HEK293 (cell line): Measurements from ENCODE around the gene GRID2.

ENCODE experiments used
- CTCF ChIA-PET: fragments of 350-600 bp; formaldehyde crosslinking; extraction: SDS; loops from one replicate; lab custom pipeline; 2021; ENCODE audit warnings: antibody characterized with exemption; lab: Yijun Ruan, JAX
- POLR2A ChIA-PET: fragments of 300-600 bp; formaldehyde crosslinking; extraction: SDS; loops from one replicate; lab custom pipeline; 2020; ENCODE audit warnings: antibody characterized with exemption, inconsistent platforms; lab: Yijun Ruan, JAX
- H3K27ac ChIP-seq: fragments of 200-500 bp; sonication (Bioruptor generic); 2 replicates; pipeline ENCODE4 v1.5.1; 2014; ENCODE audit warnings: low read depth, low read length, control low read depth, inconsistent platforms; ENCODE audit errors: extremely low read depth
- H3K36me3 ChIP-seq, 2 experiments: fragments of 200-500 bp in 1 of 2; sonication (Bioruptor generic) in 1 of 2; 1 replicate in 1 of 2; 2 replicates in 1 of 2; pipeline ENCODE4 v1.5.1; 2014 to 2017; ENCODE audit warnings: inconsistent platforms in 2 of 2, low read length in 2 of 2; ENCODE audit not compliant: control insufficient read depth in 2 of 2, insufficient read depth in 1 of 2
- H3K4me1 ChIP-seq: fragments of 200-500 bp; sonication (Bioruptor generic); 2 replicates; pipeline ENCODE4 v1.5.1; 2014; ENCODE audit warnings: mild to moderate bottlenecking, low read length, inconsistent platforms; ENCODE audit not compliant: control insufficient read depth, insufficient read depth
- H3K4me3 ChIP-seq: 2 replicates; pipeline ENCODE4 v1.5.1; 2011; ENCODE audit warnings: low read depth, mild to moderate bottlenecking, control low read depth, low read length, moderate library complexity
- H3K9me3 ChIP-seq: fragments of 200-500 bp; sonication (Bioruptor generic); 2 replicates; pipeline ENCODE4 v1.5.1; 2014; ENCODE audit warnings: low read depth, low read length, inconsistent platforms; ENCODE audit not compliant: control insufficient read depth, insufficient read depth
- GLI4 ChIP-seq: fragments of 450-650 bp; formaldehyde crosslinking; IDR thresholded peaks from 2 replicates; pipeline ENCODE4 v1.5.1; 2016; ENCODE audit warnings: missing biosample characterization, missing genetic modification characterization
- KLF8 ChIP-seq: fragments of 450-650 bp; formaldehyde crosslinking; IDR thresholded peaks from 2 replicates; pipeline ENCODE4 v1.5.1; 2016; ENCODE audit warnings: missing biosample characterization, missing genetic modification characterization
- OSR2 ChIP-seq: fragments of 450-650 bp; formaldehyde crosslinking; IDR thresholded peaks from 2 replicates; pipeline ENCODE4 v1.5.1; 2016; ENCODE audit warnings: missing biosample characterization, missing genetic modification characterization
- PBX3 ChIP-seq: sonication (generic); formaldehyde crosslinking; IDR thresholded peaks from 2 replicates; pipeline ENCODE4 v1.8.1; 2022; ENCODE audit warnings: mild to moderate bottlenecking, moderate library complexity, missing genetic modification reagents
- PRDM1 ChIP-seq: fragments of 450-650 bp; formaldehyde crosslinking; IDR thresholded peaks from 2 replicates; pipeline ENCODE4; 2016; ENCODE audit warnings: missing biosample characterization, missing genetic modification characterization
- TCF7L2 ChIP-seq: IDR thresholded peaks from 2 replicates; pipeline ENCODE4 v1.6.1; 2011; ENCODE audit warnings: low read depth, mild to moderate bottlenecking, inconsistent platforms, low read length, moderate library complexity, borderline replicate concordance
- ZBTB17 ChIP-seq: fragments of 450-650 bp; formaldehyde crosslinking; IDR thresholded peaks from 2 replicates; pipeline ENCODE4 v1.5.1; 2016; ENCODE audit warnings: missing biosample characterization, missing genetic modification characterization
- ZFP37 ChIP-seq: fragments of 450-650 bp; formaldehyde crosslinking; IDR thresholded peaks from 2 replicates; pipeline ENCODE4 v1.5.1; 2016; ENCODE audit warnings: missing biosample characterization, missing genetic modification characterization
- ZFP69B ChIP-seq: fragments of 450-650 bp; formaldehyde crosslinking; IDR thresholded peaks from 2 replicates; pipeline ENCODE4 v1.5.1; 2016; ENCODE audit warnings: missing biosample characterization, missing genetic modification characterization
- ZNF114 ChIP-seq: fragments of 450-650 bp; formaldehyde crosslinking; IDR thresholded peaks from 2 replicates; pipeline ENCODE4 v1.5.0; 2017; ENCODE audit warnings: missing biosample characterization, missing genetic modification characterization
- ZNF138 ChIP-seq: fragments of 450-650 bp; formaldehyde crosslinking; IDR thresholded peaks from 2 replicates; pipeline ENCODE4 v1.5.1; 2016; ENCODE audit warnings: missing biosample characterization, missing genetic modification characterization, borderline replicate concordance
- ZNF174 ChIP-seq: fragments of 450-650 bp; formaldehyde crosslinking; IDR thresholded peaks from 2 replicates; pipeline ENCODE4 v1.5.0; 2017; ENCODE audit warnings: missing biosample characterization, mild to moderate bottlenecking, missing genetic modification characterization
- ZNF184 ChIP-seq: fragments of 450-650 bp; IDR thresholded peaks from 2 replicates; pipeline ENCODE4 v1.5.1; 2018; ENCODE audit warnings: missing biosample characterization, mild to moderate bottlenecking, missing genetic modification characterization
- ZNF223 ChIP-seq: fragments of 450-650 bp; formaldehyde crosslinking; IDR thresholded peaks from 2 replicates; pipeline ENCODE4 v1.5.1; 2016; ENCODE audit warnings: missing biosample characterization, missing genetic modification characterization
- ZNF24 ChIP-seq: fragments of 450-650 bp; formaldehyde crosslinking; IDR thresholded peaks from 2 replicates; pipeline ENCODE4 v1.5.1; 2016; ENCODE audit warnings: missing biosample characterization, missing genetic modification characterization
- ZNF324 ChIP-seq: fragments of 450-650 bp; formaldehyde crosslinking; IDR thresholded peaks from 2 replicates; pipeline ENCODE4 v1.5.1; 2016; ENCODE audit warnings: missing biosample characterization, missing genetic modification characterization
- ZNF423 ChIP-seq: fragments of 450-650 bp; formaldehyde crosslinking; IDR thresholded peaks from 2 replicates; pipeline ENCODE4 v1.5.1; 2016; ENCODE audit warnings: missing biosample characterization, missing genetic modification characterization
- ZNF514 ChIP-seq: fragments of 450-650 bp; formaldehyde crosslinking; IDR thresholded peaks from 2 replicates; pipeline ENCODE4 v1.5.1; 2016; ENCODE audit warnings: missing biosample characterization, missing genetic modification characterization
- ZNF530 ChIP-seq: fragments of 450-650 bp; formaldehyde crosslinking; IDR thresholded peaks from 2 replicates; pipeline ENCODE4 v1.5.1; 2016; ENCODE audit warnings: low read depth, missing biosample characterization, missing genetic modification characterization
- ZNF561 ChIP-seq: fragments of 450-650 bp; IDR thresholded peaks from 2 replicates; pipeline ENCODE4 v1.5.1; 2018; ENCODE audit warnings: missing biosample characterization, missing genetic modification characterization, borderline replicate concordance
- ZNF623 ChIP-seq: fragments of 450-650 bp; formaldehyde crosslinking; IDR thresholded peaks from 2 replicates; pipeline ENCODE4 v1.5.1; 2016; ENCODE audit warnings: missing biosample characterization, missing genetic modification characterization
- ZNF658 ChIP-seq: fragments of 450-650 bp; formaldehyde crosslinking; IDR thresholded peaks from 2 replicates; pipeline ENCODE4; 2016; ENCODE audit warnings: missing biosample characterization, missing genetic modification characterization
- ZNF670 ChIP-seq: fragments of 450-650 bp; formaldehyde crosslinking; IDR thresholded peaks from 2 replicates; pipeline ENCODE4 v1.5.1; 2016; ENCODE audit warnings: missing biosample characterization, missing genetic modification characterization, low read depth
- ZNF843 ChIP-seq: fragments of 450-650 bp; formaldehyde crosslinking; IDR thresholded peaks from 2 replicates; pipeline ENCODE4 v1.5.1; 2016; ENCODE audit warnings: missing biosample characterization, missing genetic modification characterization
- ZXDB ChIP-seq: fragments of 450-650 bp; formaldehyde crosslinking; IDR thresholded peaks from 2 replicates; pipeline ENCODE4 v1.5.1; 2016; ENCODE audit warnings: missing biosample characterization, missing genetic modification characterization
- TF ChIP-seq, protein P1 (sequence below): fragments of 450-650 bp; formaldehyde crosslinking; IDR thresholded peaks from 2 replicates; pipeline ENCODE4 v1.5.1; 2016; ENCODE audit warnings: missing biosample characterization, missing genetic modification characterization, borderline replicate concordance
- TF ChIP-seq, protein P2 (sequence below): fragments of 450-650 bp; formaldehyde crosslinking; IDR thresholded peaks from 2 replicates; pipeline ENCODE4 v1.5.1; 2016; ENCODE audit warnings: missing biosample characterization, missing genetic modification characterization
- TF ChIP-seq, protein P3 (sequence below): fragments of 450-650 bp; formaldehyde crosslinking; IDR thresholded peaks from 2 replicates; pipeline ENCODE4 v1.5.1; 2017; ENCODE audit warnings: missing biosample characterization, missing genetic modification characterization

The GRID2 gene

DNA sequence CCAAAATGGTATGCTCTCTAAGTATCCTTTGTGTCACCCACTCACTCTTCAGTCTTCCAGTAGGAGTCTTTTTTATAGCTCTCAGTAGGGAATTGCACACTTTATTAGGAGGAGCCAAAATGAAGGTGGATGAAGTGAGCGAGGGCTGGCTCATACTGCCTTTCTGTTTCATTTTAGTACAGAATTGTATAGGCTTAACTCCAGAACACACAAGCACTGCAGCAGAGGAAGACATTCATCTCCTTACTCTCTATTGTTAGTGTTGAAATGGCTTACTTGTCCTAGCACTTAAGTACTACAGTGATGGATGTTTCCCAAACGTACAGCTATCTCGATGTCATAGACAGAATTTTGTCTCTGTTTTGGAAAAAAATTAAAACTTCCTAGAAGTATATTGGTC, 1197.5 kb downstream of the GRID2 start:
- Histone ChIP-seq H3K36me3 (no peaks in the 10 kb centered on the region), H3K9me3 (no peaks in the 10 kb centered on the region), H3K4me1 (no peaks in the 10 kb centered on the region), H3K4me3 (no peak overlapping the region), H3K27ac (no peak overlapping the region)
- POLR2A ChIA-PET, result no interaction called here
- no peak for TF ChIP-seq ZXDB (tag by site-specific recombination)
- TF ChIP-seq, protein P1, sequence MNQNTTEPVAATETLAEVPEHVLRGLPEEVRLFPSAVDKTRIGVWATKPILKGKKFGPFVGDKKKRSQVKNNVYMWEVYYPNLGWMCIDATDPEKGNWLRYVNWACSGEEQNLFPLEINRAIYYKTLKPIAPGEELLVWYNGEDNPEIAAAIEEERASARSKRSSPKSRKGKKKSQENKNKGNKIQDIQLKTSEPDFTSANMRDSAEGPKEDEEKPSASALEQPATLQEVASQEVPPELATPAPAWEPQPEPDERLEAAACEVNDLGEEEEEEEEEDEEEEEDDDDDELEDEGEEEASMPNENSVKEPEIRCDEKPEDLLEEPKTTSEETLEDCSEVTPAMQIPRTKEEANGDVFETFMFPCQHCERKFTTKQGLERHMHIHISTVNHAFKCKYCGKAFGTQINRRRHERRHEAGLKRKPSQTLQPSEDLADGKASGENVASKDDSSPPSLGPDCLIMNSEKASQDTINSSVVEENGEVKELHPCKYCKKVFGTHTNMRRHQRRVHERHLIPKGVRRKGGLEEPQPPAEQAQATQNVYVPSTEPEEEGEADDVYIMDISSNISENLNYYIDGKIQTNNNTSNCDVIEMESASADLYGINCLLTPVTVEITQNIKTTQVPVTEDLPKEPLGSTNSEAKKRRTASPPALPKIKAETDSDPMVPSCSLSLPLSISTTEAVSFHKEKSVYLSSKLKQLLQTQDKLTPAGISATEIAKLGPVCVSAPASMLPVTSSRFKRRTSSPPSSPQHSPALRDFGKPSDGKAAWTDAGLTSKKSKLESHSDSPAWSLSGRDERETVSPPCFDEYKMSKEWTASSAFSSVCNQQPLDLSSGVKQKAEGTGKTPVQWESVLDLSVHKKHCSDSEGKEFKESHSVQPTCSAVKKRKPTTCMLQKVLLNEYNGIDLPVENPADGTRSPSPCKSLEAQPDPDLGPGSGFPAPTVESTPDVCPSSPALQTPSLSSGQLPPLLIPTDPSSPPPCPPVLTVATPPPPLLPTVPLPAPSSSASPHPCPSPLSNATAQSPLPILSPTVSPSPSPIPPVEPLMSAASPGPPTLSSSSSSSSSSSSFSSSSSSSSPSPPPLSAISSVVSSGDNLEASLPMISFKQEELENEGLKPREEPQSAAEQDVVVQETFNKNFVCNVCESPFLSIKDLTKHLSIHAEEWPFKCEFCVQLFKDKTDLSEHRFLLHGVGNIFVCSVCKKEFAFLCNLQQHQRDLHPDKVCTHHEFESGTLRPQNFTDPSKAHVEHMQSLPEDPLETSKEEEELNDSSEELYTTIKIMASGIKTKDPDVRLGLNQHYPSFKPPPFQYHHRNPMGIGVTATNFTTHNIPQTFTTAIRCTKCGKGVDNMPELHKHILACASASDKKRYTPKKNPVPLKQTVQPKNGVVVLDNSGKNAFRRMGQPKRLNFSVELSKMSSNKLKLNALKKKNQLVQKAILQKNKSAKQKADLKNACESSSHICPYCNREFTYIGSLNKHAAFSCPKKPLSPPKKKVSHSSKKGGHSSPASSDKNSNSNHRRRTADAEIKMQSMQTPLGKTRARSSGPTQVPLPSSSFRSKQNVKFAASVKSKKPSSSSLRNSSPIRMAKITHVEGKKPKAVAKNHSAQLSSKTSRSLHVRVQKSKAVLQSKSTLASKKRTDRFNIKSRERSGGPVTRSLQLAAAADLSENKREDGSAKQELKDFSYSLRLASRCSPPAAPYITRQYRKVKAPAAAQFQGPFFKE, result no peak
- TF ChIP-seq ZNF223, result no peak
- no peak for TF ChIP-seq ZNF174
- TF ChIP-seq PBX3, result no peak
- TF ChIP-seq TCF7L2, result no peak
- TF ChIP-seq ZNF623, result no peak
- TF ChIP-seq ZNF843 (tag by site-specific recombination), result no peak
- no peak for TF ChIP-seq ZNF324 (tag by site-specific recombination)
- no peak for TF ChIP-seq OSR2 (tag by site-specific recombination)
- TF ChIP-seq ZNF530 (tag by site-specific recombination), result no peak
- TF ChIP-seq ZNF114 (tag by site-specific recombination), result no peak
- no peak for TF ChIP-seq ZNF658 (tag by site-specific recombination)
- TF ChIP-seq ZNF184, result no peak
- CTCF ChIA-PET, result no interaction called here

- no peaks in the 10 kb centered on the region for H3K36me3 ChIP-seq
- H3K4me1 ChIP-seq, result no peaks in the 10 kb centered on the region
- no peaks in the 10 kb centered on the region for H3K9me3 ChIP-seq
- ChIA-PET CTCF (no interaction called here), POLR2A (no interaction called here)
- no peak overlapping the region for H3K4me3 ChIP-seq
- no peak overlapping the region for H3K27ac ChIP-seq
- TF ChIP-seq ZNF423 (tag by site-specific recombination) (no peak), ZNF138 (no peak), ZNF670 (no peak), ZNF24 (tag by site-specific recombination) (no peak), ZFP37 (tag by site-specific recombination) (no peak), GLI4 (tag by site-specific recombination) (no peak), KLF8 (no peak), ZBTB17 (tag by site-specific recombination) (no peak), ZNF514 (tag by site-specific recombination) (no peak), ZNF561 (no peak), ZFP69B (tag by site-specific recombination) (no peak), PRDM1 (no peak)
- TF ChIP-seq, protein P2, sequence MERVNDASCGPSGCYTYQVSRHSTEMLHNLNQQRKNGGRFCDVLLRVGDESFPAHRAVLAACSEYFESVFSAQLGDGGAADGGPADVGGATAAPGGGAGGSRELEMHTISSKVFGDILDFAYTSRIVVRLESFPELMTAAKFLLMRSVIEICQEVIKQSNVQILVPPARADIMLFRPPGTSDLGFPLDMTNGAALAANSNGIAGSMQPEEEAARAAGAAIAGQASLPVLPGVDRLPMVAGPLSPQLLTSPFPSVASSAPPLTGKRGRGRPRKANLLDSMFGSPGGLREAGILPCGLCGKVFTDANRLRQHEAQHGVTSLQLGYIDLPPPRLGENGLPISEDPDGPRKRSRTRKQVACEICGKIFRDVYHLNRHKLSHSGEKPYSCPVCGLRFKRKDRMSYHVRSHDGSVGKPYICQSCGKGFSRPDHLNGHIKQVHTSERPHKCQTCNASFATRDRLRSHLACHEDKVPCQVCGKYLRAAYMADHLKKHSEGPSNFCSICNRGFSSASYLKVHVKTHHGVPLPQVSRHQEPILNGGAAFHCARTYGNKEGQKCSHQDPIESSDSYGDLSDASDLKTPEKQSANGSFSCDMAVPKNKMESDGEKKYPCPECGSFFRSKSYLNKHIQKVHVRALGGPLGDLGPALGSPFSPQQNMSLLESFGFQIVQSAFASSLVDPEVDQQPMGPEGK, result no peak
- TF ChIP-seq, protein P3, sequence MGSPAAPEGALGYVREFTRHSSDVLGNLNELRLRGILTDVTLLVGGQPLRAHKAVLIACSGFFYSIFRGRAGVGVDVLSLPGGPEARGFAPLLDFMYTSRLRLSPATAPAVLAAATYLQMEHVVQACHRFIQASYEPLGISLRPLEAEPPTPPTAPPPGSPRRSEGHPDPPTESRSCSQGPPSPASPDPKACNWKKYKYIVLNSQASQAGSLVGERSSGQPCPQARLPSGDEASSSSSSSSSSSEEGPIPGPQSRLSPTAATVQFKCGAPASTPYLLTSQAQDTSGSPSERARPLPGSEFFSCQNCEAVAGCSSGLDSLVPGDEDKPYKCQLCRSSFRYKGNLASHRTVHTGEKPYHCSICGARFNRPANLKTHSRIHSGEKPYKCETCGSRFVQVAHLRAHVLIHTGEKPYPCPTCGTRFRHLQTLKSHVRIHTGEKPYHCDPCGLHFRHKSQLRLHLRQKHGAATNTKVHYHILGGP, result no peak
These were observed 1198.2 kb downstream of the GRID2 start for GRCh38 chr4:93501946-93502345.
